Loucy (cell line): ENCODE data around the gene SLC9A9.

Experiments
- EZH2phosphoT487 ChIP-seq: fragments of 200-600 bp; IDR thresholded peaks from 2 replicates; pipeline ENCODE4 v1.6.1; 2018; ENCODE audit warnings: antibody characterized with exemption, mild to moderate bottlenecking, moderate library complexity, borderline replicate concordance
- TF ChIP-seq, protein P1 (sequence below): fragments of 200-600 bp; sonication (generic); conservative IDR thresholded peaks from 2 replicates; pipeline ENCODE4 v1.5.1; 2014; ENCODE audit warnings: mild to moderate bottlenecking, antibody characterized with exemption, low read length

DNA sequence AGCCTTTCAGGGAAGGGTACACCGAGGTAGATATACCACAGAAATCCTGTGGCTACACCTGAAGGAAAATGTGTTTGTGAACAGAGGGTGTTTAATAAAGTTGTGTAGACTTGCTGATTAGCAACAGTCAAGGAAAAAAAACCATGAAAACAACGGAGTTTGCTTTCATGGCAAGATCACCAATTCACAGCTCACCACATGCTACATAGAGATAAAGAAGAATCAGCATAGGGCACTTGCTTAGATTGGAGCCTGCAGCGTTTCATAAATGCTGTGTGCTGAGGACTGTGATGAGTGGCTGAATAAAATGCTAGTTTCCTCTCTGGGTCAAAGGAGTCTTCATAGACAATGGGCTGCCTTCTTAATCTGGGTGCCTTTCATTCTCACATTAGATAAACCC, 257.6 kb downstream of the SLC9A9 start:
- TF ChIP-seq, protein P1, sequence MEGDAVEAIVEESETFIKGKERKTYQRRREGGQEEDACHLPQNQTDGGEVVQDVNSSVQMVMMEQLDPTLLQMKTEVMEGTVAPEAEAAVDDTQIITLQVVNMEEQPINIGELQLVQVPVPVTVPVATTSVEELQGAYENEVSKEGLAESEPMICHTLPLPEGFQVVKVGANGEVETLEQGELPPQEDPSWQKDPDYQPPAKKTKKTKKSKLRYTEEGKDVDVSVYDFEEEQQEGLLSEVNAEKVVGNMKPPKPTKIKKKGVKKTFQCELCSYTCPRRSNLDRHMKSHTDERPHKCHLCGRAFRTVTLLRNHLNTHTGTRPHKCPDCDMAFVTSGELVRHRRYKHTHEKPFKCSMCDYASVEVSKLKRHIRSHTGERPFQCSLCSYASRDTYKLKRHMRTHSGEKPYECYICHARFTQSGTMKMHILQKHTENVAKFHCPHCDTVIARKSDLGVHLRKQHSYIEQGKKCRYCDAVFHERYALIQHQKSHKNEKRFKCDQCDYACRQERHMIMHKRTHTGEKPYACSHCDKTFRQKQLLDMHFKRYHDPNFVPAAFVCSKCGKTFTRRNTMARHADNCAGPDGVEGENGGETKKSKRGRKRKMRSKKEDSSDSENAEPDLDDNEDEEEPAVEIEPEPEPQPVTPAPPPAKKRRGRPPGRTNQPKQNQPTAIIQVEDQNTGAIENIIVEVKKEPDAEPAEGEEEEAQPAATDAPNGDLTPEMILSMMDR, result no peak
- no peak for TF ChIP-seq EZH2phosphoT487
